ENCODE results near the gene TKTL2. TPM values are rescaled to one million over a fixed set of nuclear protein-coding genes. Genes with fewer than 3 reads are reported as not detected.

Gene TKTL2
- total and polyA plus RNA-seq, 7 donors = 0.16 TPM; not detected in 6

- DNase-seq = no peak
- Histone ChIP-seq H3K36me3 (no peaks in the 10 kb centered on the region), H3K27ac (no peak overlapping the region), H3K9me3 (no peaks in the 10 kb centered on the region), H3K4me3 (no peak overlapping the region), H3K4me1 (no peaks in the 10 kb centered on the region), H3K27me3 (no peaks in the 10 kb centered on the region)
- WGBS, 2 donors = 86 to 88% methylated on average over 3 of the region's 3 CpGs
- intact Hi-C loops (cut with DNase I) = no loop called here
- TF ChIP-seq POLR2AphosphoS5 (IDR thresholded peaks at IDR 0.05) = no peak
- no peak for TF ChIP-seq CTCF (IDR thresholded peaks at IDR 0.05)
- no peak for TF ChIP-seq POLR2A (IDR thresholded peaks at IDR 0.05)
- TF ChIP-seq EP300 (IDR thresholded peaks at IDR 0.05) = no peak
Measured at GRCh38 chr4:163474027-163474426, 473 bp upstream of the TKTL2 start.

GRCh38 chr4:163473130-163473529 lies 424 bp downstream of the TKTL2 start:
- no peaks in the 10 kb centered on the region for H3K36me3 ChIP-seq
- no peaks in the 10 kb centered on the region for H3K27me3 ChIP-seq
- H3K4me1 ChIP-seq = no peaks in the 10 kb centered on the region
- H3K9me3 ChIP-seq = no peaks in the 10 kb centered on the region
- intact Hi-C loops (cut with DNase I) = no loop called here
- no peak overlapping the region for H3K4me3 ChIP-seq
- no peak for TF ChIP-seq POLR2A (IDR thresholded peaks at IDR 0.05)
- no peak for TF ChIP-seq POLR2AphosphoS5 (IDR thresholded peaks at IDR 0.05)
- TF ChIP-seq EP300 (IDR thresholded peaks at IDR 0.05) = no peak
- TF ChIP-seq CTCF (IDR thresholded peaks at IDR 0.05) = no peak
- WGBS, 2 donors = 95 to 96% methylated on average over 14 of the region's 14 CpGs
- H3K27ac ChIP-seq = no peak overlapping the region
- DNase-seq = no peak

- DNase-seq = no peak
- Histone ChIP-seq H3K27me3 (no peaks in the 10 kb centered on the region), H3K27ac (no peak overlapping the region), H3K4me1 (no peaks in the 10 kb centered on the region), H3K4me3 (no peak overlapping the region), H3K9me3 (no peaks in the 10 kb centered on the region), H3K36me3 (no peaks in the 10 kb centered on the region)
- no peak for TF ChIP-seq POLR2A (IDR thresholded peaks at IDR 0.05)
- TF ChIP-seq EP300 (IDR thresholded peaks at IDR 0.05) = no peak
- no peak for TF ChIP-seq CTCF (IDR thresholded peaks at IDR 0.05)
- TF ChIP-seq POLR2AphosphoS5 (IDR thresholded peaks at IDR 0.05) = no peak
- 76 to 84% methylated on average over 3 of the region's 3 CpGs for WGBS, 2 donors
- intact Hi-C loops (cut with DNase I) = no loop called here
Measured at GRCh38 chr4:163470391-163470790, 3.2 kb downstream of the TKTL2 start.

- 85 to 91% methylated on average over 4 of the region's 4 CpGs for WGBS, 2 donors
- intact Hi-C loops (cut with DNase I) = no loop called here
- H3K36me3 ChIP-seq = no peaks in the 10 kb centered on the region
- TF ChIP-seq POLR2A (IDR thresholded peaks at IDR 0.05) = no peak
- TF ChIP-seq POLR2AphosphoS5 (IDR thresholded peaks at IDR 0.05) = no peak
- TF ChIP-seq CTCF (IDR thresholded peaks at IDR 0.05) = no peak
- TF ChIP-seq EP300 (IDR thresholded peaks at IDR 0.05) = no peak
- H3K9me3 ChIP-seq = no peaks in the 10 kb centered on the region
- H3K27ac ChIP-seq = no peak overlapping the region
- no peaks in the 10 kb centered on the region for H3K27me3 ChIP-seq
- H3K4me1 ChIP-seq = no peaks in the 10 kb centered on the region
- no peak for DNase-seq
- H3K4me3 ChIP-seq = no peak overlapping the region
Measured at GRCh38 chr4:163467082-163467770, 6.3 kb downstream of the TKTL2 start.

- DNase-seq = no peak
- Histone ChIP-seq H3K36me3 (no peaks in the 10 kb centered on the region), H3K27ac (no peak overlapping the region), H3K4me1 (no peaks in the 10 kb centered on the region), H3K9me3 (no peaks in the 10 kb centered on the region), H3K27me3 (no peaks in the 10 kb centered on the region), H3K4me3 (no peak overlapping the region)
- intact Hi-C loops (cut with DNase I) = no loop called here
- 91 to 92% methylated on average over 5 of the region's 5 CpGs for WGBS, 2 donors
- TF ChIP-seq POLR2AphosphoS5 (IDR thresholded peaks at IDR 0.05) (no peak), CTCF (IDR thresholded peaks at IDR 0.05) (no peak), EP300 (IDR thresholded peaks at IDR 0.05) (no peak), POLR2A (IDR thresholded peaks at IDR 0.05) (no peak)
Measured at GRCh38 chr4:163462556-163462955, 11.0 kb downstream of the TKTL2 start.
